DND-41 (cell line): ENCODE results near the gene GLP2R.

Experiments
- EZH2 ChIP-seq: IDR thresholded peaks from 3 replicates; pipeline ENCODE4 v1.6.1; 2012; ENCODE audit warnings: borderline replicate concordance, low read depth, mild to moderate bottlenecking, moderate library complexity, low read length, inconsistent platforms; ENCODE audit not compliant: severe bottlenecking
- TF ChIP-seq, protein P1 (sequence below): IDR thresholded peaks from 2 replicates; pipeline ENCODE4 v1.5.1; 2012; ENCODE audit warnings: borderline replicate concordance, low read length, moderate library complexity, mild to moderate bottlenecking; ENCODE audit not compliant: poor library complexity, severe bottlenecking; ENCODE audit errors: extremely low read depth

DNA sequence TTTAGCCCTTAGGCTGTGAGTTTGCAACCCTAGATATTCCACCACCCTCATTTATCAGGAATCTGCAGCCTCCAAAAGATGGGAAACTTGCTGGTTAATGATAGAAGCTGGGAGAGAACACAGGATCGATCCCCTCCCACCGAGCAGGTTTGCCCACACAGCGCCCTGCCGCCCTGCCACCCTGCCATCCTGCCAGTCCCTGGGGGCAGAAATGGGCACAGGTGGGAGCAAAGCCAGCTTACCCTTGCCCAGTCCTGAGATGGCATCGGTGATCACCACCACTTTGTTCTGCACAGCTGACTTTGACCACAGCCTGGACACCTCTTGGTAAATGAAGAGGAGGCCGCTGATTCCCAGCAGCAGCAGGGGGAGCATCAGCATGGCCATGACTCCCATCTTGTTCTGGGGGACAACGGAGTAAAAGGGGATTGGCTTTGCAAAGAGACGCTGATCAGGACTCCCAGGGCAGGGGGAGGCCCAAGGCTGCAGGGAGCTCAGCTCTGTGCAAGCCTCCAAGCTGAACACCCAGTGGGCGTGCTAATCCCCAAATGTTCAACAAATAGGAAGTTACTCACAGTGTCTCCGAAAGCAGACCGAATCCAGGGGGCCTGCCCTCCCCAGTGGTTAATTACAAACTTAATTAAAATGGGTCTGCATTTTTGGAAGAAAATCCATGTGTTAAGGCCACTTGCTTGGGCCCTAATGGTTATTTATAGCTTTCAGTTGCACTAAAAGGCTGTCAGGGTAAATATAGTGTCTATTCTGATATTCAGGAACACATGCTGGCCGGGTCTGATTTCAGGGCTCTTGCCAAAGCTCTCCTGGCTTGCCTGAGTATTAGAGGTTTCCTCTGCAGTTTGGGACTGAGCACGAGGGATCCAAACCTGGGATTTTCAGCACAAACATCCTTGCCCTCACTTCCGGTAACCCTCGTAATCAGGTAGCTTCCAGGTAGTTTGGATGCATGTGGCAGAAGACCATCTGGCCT lies 34.5 kb upstream of the GLP2R start, which contains the start of gene DHRS7C:
- no peak for TF ChIP-seq EZH2
- TF ChIP-seq, protein P1, sequence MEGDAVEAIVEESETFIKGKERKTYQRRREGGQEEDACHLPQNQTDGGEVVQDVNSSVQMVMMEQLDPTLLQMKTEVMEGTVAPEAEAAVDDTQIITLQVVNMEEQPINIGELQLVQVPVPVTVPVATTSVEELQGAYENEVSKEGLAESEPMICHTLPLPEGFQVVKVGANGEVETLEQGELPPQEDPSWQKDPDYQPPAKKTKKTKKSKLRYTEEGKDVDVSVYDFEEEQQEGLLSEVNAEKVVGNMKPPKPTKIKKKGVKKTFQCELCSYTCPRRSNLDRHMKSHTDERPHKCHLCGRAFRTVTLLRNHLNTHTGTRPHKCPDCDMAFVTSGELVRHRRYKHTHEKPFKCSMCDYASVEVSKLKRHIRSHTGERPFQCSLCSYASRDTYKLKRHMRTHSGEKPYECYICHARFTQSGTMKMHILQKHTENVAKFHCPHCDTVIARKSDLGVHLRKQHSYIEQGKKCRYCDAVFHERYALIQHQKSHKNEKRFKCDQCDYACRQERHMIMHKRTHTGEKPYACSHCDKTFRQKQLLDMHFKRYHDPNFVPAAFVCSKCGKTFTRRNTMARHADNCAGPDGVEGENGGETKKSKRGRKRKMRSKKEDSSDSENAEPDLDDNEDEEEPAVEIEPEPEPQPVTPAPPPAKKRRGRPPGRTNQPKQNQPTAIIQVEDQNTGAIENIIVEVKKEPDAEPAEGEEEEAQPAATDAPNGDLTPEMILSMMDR = no peak
